ENCODE results near the gene EEF1G. TPM values are rescaled to one million over a fixed set of nuclear protein-coding genes. Genes with fewer than 3 reads are reported as not detected.

EEF1G gene
- total RNA-seq, 1 experiment from 2014 or later = 2,008 TPM

GRCh38 chr11:62610814-62611704 is 37.4 kb upstream of the EEF1G start:
- H3K36me3 ChIP-seq (ENCODE audit: low read depth) = peaks cover 9% of the 10 kb centered on the region; the same call in 1 of the 2 replicates
- H3K27me3 ChIP-seq (ENCODE audit: insufficient read depth, low read depth) = no peaks in the 10 kb centered on the region
- H3K9me2 ChIP-seq (ENCODE audit: insufficient read depth) = no peaks in the 10 kb centered on the region
- intact Hi-C loops (cut with micrococcal nuclease; ENCODE audit: unreplicated experiment) = loop anchor here (5.0 kb wide), 6 partner anchors 36 to 271 kb away; partner anchors contain the start of genes BSCL2, EEF1G, GANAB and GNG3
- TF ChIP-seq EZH2 (IDR thresholded peaks at IDR 0.05; ENCODE audit: low read depth) (no peak), CTCF (conservative IDR thresholded peaks at IDR 0.05) (no peak)
- ChIA-PET CTCF (interaction anchor here (1.0 to 1.3 kb wide), 5 partner anchors 7 to 216 kb away, joined by 3 to 12 read pairs (median 4); partner anchors contain the start of genes MTA2 and ZBTB3), POLR2A (ENCODE audit: unreplicated experiment) (interaction anchor here (0.6 kb wide), 2 partner anchors 8 to 246 kb away, joined by 4 to 15 read pairs; no protein-coding TSS in a partner anchor)
- peaks cover 47% of the 10 kb centered on the region for H3F3A ChIP-seq (ENCODE audit: insufficient read depth, low read depth)
- no TSS peak for BruUV-seq (replicated peaks)
- no peaks in the 10 kb centered on the region for H4K20me1 ChIP-seq (ENCODE audit: insufficient read depth)
- H2AFZ ChIP-seq = peak overlapping the region; percentile 87
- H3K4me1 ChIP-seq (replicated peaks; ENCODE audit: insufficient read depth) = peaks cover 35% of the 10 kb centered on the region
- DNase-seq = no peak
- H3K27ac ChIP-seq = no peak overlapping the region; the same call in 1 of the 2 replicates
- peak overlapping the region; percentile 85 for H3K4me3 ChIP-seq
- H3K4me2 ChIP-seq = peak overlapping the region; percentile 88
- peaks cover 18% of the 10 kb centered on the region for H3K79me2 ChIP-seq (ENCODE audit: low read depth)
- H3K9me3 ChIP-seq (ENCODE audit: insufficient read depth, low read depth) = no peaks in the 10 kb centered on the region

- POLR2A ChIA-PET (ENCODE audit: unreplicated experiment) = no interaction called here
- intact Hi-C loops (cut with micrococcal nuclease; ENCODE audit: unreplicated experiment) = loop anchor here (5.0 kb wide), 6 partner anchors 37 to 272 kb away; partner anchors contain the start of genes BSCL2, EEF1G, GANAB and GNG3
- Histone ChIP-seq H2AFZ (no peak overlapping the region), H3K27me3 (ENCODE audit: insufficient read depth, low read depth) (no peaks in the 10 kb centered on the region), H3K36me3 (ENCODE audit: low read depth) (peaks cover 9% of the 10 kb centered on the region; the same call in 1 of the 2 replicates), H3K4me3 (no peak overlapping the region), H3F3A (ENCODE audit: insufficient read depth, low read depth) (peaks cover 48% of the 10 kb centered on the region), H3K9me3 (ENCODE audit: insufficient read depth, low read depth) (no peaks in the 10 kb centered on the region), H4K20me1 (ENCODE audit: insufficient read depth) (no peaks in the 10 kb centered on the region), H3K9me2 (ENCODE audit: insufficient read depth) (no peaks in the 10 kb centered on the region), H3K27ac (no peak overlapping the region), H3K79me2 (ENCODE audit: low read depth) (peaks cover 18% of the 10 kb centered on the region), H3K4me1 (replicated peaks; ENCODE audit: insufficient read depth) (peaks cover 35% of the 10 kb centered on the region), H3K4me2 (peak overlapping the region; percentile 88)
- CTCF ChIA-PET = no interaction called here
- no TSS peak for BruUV-seq (replicated peaks)
- no peak for DNase-seq
- TF ChIP-seq EZH2 (IDR thresholded peaks at IDR 0.05; ENCODE audit: low read depth) (no peak), CTCF (conservative IDR thresholded peaks at IDR 0.05) (no peak)
Observed at GRCh38 chr11:62610403-62610802, 36.7 kb upstream of the EEF1G start.

- Histone ChIP-seq H3K79me2 (ENCODE audit: low read depth) (peaks cover 18% of the 10 kb centered on the region), H3K27me3 (ENCODE audit: insufficient read depth, low read depth) (no peaks in the 10 kb centered on the region), H3K4me2 (no peak overlapping the region), H4K20me1 (ENCODE audit: insufficient read depth) (no peaks in the 10 kb centered on the region), H3F3A (ENCODE audit: insufficient read depth, low read depth) (peaks cover 48% of the 10 kb centered on the region), H2AFZ (no peak overlapping the region), H3K4me3 (no peak overlapping the region), H3K36me3 (ENCODE audit: low read depth) (peaks cover 9% of the 10 kb centered on the region; the same call in 1 of the 2 replicates), H3K9me3 (ENCODE audit: insufficient read depth, low read depth) (no peaks in the 10 kb centered on the region), H3K9me2 (ENCODE audit: insufficient read depth) (no peaks in the 10 kb centered on the region), H3K4me1 (replicated peaks; ENCODE audit: insufficient read depth) (peaks cover 23% of the 10 kb centered on the region), H3K27ac (no peak overlapping the region)
- no TSS peak for BruUV-seq (replicated peaks)
- intact Hi-C loops (cut with micrococcal nuclease; ENCODE audit: unreplicated experiment) = no loop called here
- ChIA-PET CTCF (no interaction called here), POLR2A (ENCODE audit: unreplicated experiment) (no interaction called here)
- no peak for TF ChIP-seq CTCF (conservative IDR thresholded peaks at IDR 0.05)
- no peak for DNase-seq
Observed at GRCh38 chr11:62608776-62609175, 35.1 kb upstream of the EEF1G start.
